ENCODE results near the gene RAD18.

- no peak for TF ChIP-seq CTCF (IDR thresholded peaks at IDR 0.05)
- no peak for TF ChIP-seq POLR2A (IDR thresholded peaks at IDR 0.05)
These were observed 108.6 kb downstream of the RAD18 start for GRCh38 chr3:8854656-8855055.
